ENCODE measurements around the gene SLC26A3. TPM values are rescaled to one million over a fixed set of nuclear protein-coding genes. Genes with fewer than 3 reads are reported as not detected.
A peak's percentile ranks its signal among the peaks of the same experiment; 100 is the strongest.

SLC26A3 gene
- total and polyA plus RNA-seq, 2 experiments from 2014 or later, result not detected

DNA sequence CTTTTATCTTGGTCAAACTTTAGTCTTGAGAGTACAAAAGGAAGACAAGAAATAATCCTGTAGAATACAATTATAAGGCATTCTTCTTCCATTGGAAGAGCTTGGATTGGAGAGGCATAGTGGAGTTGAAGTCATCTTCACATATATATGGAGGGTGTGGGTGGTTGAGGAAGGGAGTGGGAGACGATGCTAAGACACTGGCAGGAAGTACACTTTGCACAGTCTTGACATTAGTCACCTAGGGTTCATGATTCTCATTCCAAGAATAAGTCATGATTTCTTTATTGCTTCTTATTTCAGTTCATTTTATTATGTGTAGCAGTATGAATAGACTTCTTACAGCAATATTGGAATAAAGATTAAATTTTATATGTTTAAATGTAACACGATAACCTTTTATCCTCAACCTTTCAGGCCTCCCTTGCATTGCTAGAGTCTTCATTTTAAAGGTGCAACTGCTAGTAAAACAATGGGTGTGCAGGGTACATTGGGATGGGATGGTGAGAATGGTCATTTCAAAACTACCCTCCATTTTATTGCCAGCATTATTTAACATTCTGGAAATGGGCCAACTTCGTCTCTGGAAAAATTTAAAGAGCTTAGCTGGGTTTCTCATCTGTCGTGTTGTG is 12.3 kb upstream of the SLC26A3 start:
- H3K9me3 ChIP-seq (ENCODE audit: low read depth), result no peaks in the 10 kb centered on the region
- peaks cover 12% of the 10 kb centered on the region; the same call in 1 of the 2 replicates for H3K4me1 ChIP-seq (ENCODE audit: insufficient read depth)
- peak overlapping the region; percentile 38 for H2AFZ ChIP-seq
- no peak overlapping the region for H3K4me3 ChIP-seq
- 23 to 26% methylated on average over 4 of the region's 4 CpGs for WGBS, 2 experiments (ENCODE audit: low coverage in 1 of 2, low lambda C conversion rate in 2 of 2, missing lambda C conversion rate in 2 of 2)
- H3K27ac ChIP-seq, result no peak overlapping the region
- H4K20me1 ChIP-seq (ENCODE audit: insufficient read depth), result no peaks in the 10 kb centered on the region
- no peaks in the 10 kb centered on the region for H3K36me3 ChIP-seq (ENCODE audit: low read depth)
- peak; percentile 1 for DNase-seq
- H3K4me2 ChIP-seq (ENCODE audit: unreplicated experiment), result no peak overlapping the region
- TF ChIP-seq EZH2phosphoT487 (IDR thresholded peaks at IDR 0.05; ENCODE audit: insufficient read depth, low read depth) (no peak), EZH2 (IDR thresholded peaks at IDR 0.05; ENCODE audit: insufficient read depth, poor library complexity, severe bottlenecking) (no peak)
- H3K9ac ChIP-seq, result no peak overlapping the region
- 0 out of 2 replicates have a peak, but pooled peaks cover 5% of the 10 kb centered on the region for H3K27me3 ChIP-seq (replicated peaks; ENCODE audit: insufficient read depth)
- in situ Hi-C loops (cut with MboI), result no loop called here
- 0 out of 2 replicates have a peak, but pooled peaks cover 4% of the 10 kb centered on the region for H3F3A ChIP-seq (ENCODE audit: insufficient read depth)
- no peaks in the 10 kb centered on the region for H3K9me2 ChIP-seq (ENCODE audit: insufficient read depth)
- no peaks in the 10 kb centered on the region for H3K79me2 ChIP-seq (ENCODE audit: insufficient read depth)

DNA sequence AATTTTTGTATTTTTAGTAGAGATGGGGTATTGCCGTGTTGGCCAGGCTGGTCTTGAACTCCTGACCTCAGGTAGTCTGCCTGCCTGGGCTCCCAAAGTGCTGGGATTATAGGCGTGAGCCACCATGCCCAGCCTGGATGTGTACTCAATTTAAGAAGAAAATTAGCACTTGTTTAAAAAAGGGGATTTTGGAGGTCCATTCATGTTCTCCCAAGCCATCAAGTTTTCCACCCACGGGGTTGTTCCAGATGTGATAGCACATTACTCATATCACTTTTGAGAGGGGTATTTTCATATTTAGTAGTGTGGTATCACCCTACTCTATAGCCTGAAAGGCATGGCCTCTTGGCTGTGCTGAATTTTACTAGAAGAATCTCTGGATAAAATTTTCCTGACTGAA is 10.5 kb upstream of the SLC26A3 start:
- TF ChIP-seq EZH2phosphoT487 (IDR thresholded peaks at IDR 0.05; ENCODE audit: insufficient read depth, low read depth) (no peak), EZH2 (IDR thresholded peaks at IDR 0.05; ENCODE audit: insufficient read depth, poor library complexity, severe bottlenecking) (no peak)
- Histone ChIP-seq H3K4me2 (ENCODE audit: unreplicated experiment) (no peak overlapping the region), H3K4me3 (no peak overlapping the region), H3K9ac (no peak overlapping the region), H3K27ac (no peak overlapping the region), H3K9me3 (ENCODE audit: low read depth) (no peaks in the 10 kb centered on the region), H3K9me2 (ENCODE audit: insufficient read depth) (no peaks in the 10 kb centered on the region), H3K79me2 (ENCODE audit: insufficient read depth) (no peaks in the 10 kb centered on the region), H4K20me1 (ENCODE audit: insufficient read depth) (no peaks in the 10 kb centered on the region), H3K27me3 (replicated peaks; ENCODE audit: insufficient read depth) (no peaks in the 10 kb centered on the region), H3K36me3 (ENCODE audit: low read depth) (no peaks in the 10 kb centered on the region), H3K4me1 (ENCODE audit: insufficient read depth) (peaks cover 12% of the 10 kb centered on the region; the same call in 1 of the 2 replicates), H2AFZ (no peak overlapping the region), H3F3A (ENCODE audit: insufficient read depth) (0 out of 2 replicates have a peak, but pooled peaks cover 4% of the 10 kb centered on the region)
- no peak for DNase-seq
- in situ Hi-C loops (cut with MboI), result no loop called here
- WGBS, 2 experiments (ENCODE audit: low coverage in 1 of 2, low lambda C conversion rate in 2 of 2, missing lambda C conversion rate in 2 of 2), result 22 to 27% methylated on average over 3 of the region's 3 CpGs

DNA sequence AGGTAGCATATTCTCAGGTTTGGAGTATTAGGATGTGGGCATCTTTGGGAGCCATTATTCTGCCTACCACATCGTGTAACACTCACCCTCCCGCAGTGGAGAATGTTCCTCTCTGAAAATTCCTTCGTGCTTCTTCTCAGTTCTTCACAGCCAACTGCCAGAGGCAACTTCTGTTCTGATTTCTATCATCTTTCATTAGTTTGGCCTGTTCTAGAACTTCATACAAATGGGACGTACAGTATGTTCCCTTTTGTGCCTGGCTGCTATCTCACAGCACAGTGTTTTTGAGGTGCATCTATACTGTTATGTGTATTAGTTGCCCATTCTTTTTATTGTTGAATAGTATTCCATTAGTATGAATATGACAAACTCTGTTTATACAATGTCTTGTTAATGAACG is 8.9 kb upstream of the SLC26A3 start:
- Histone ChIP-seq H3K27ac (no peak overlapping the region), H3K36me3 (ENCODE audit: low read depth) (no peaks in the 10 kb centered on the region), H2AFZ (no peak overlapping the region), H4K20me1 (ENCODE audit: insufficient read depth) (no peaks in the 10 kb centered on the region), H3K4me2 (ENCODE audit: unreplicated experiment) (no peak overlapping the region), H3K4me1 (ENCODE audit: insufficient read depth) (peaks cover 12% of the 10 kb centered on the region; the same call in 1 of the 2 replicates), H3K9ac (no peak overlapping the region), H3F3A (ENCODE audit: insufficient read depth) (0 out of 2 replicates have a peak, but pooled peaks cover 4% of the 10 kb centered on the region), H3K9me3 (ENCODE audit: low read depth) (no peaks in the 10 kb centered on the region), H3K79me2 (ENCODE audit: insufficient read depth) (no peaks in the 10 kb centered on the region), H3K4me3 (no peak overlapping the region), H3K9me2 (ENCODE audit: insufficient read depth) (no peaks in the 10 kb centered on the region), H3K27me3 (replicated peaks; ENCODE audit: insufficient read depth) (no peaks in the 10 kb centered on the region)
- TF ChIP-seq EZH2 (IDR thresholded peaks at IDR 0.05; ENCODE audit: insufficient read depth, poor library complexity, severe bottlenecking), result no peak
- TF ChIP-seq EZH2phosphoT487 (IDR thresholded peaks at IDR 0.05; ENCODE audit: insufficient read depth, low read depth), result no peak
- no peak for DNase-seq
- 71 to 72% methylated on average over 5 of the region's 5 CpGs for WGBS, 2 experiments (ENCODE audit: low coverage in 1 of 2, low lambda C conversion rate in 2 of 2, missing lambda C conversion rate in 2 of 2)
- in situ Hi-C loops (cut with MboI), result no loop called here

DNA sequence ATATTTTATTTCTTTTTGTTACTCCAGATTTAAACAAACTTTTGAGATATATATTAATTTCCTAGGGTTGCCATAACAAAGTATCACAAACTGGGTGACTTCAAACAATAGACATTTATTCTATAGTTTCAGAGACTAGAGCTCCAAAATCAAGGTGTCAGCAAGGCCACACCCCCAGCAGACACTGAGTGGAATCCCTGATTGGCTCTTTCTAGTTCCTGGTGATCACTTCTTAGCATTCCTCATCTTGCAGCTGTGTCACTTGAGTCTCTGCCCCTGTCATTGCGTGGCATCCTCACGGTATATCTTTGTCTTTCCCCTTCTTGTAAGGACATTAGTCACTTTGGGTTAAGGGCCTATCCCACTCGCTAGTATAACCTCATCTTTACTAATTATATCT is 7.6 kb upstream of the SLC26A3 start:
- H3K27me3 ChIP-seq (replicated peaks; ENCODE audit: insufficient read depth), result no peaks in the 10 kb centered on the region
- H3K4me2 ChIP-seq (ENCODE audit: unreplicated experiment), result no peak overlapping the region
- no peak overlapping the region for H3K4me3 ChIP-seq
- H4K20me1 ChIP-seq (ENCODE audit: insufficient read depth), result no peaks in the 10 kb centered on the region
- H3K36me3 ChIP-seq (ENCODE audit: low read depth), result no peaks in the 10 kb centered on the region
- H3F3A ChIP-seq (ENCODE audit: insufficient read depth), result no peaks in the 10 kb centered on the region
- in situ Hi-C loops (cut with MboI), result no loop called here
- peaks cover 5% of the 10 kb centered on the region; the same call in 1 of the 2 replicates for H3K4me1 ChIP-seq (ENCODE audit: insufficient read depth)
- no peak overlapping the region for H3K27ac ChIP-seq
- no peaks in the 10 kb centered on the region for H3K9me2 ChIP-seq (ENCODE audit: insufficient read depth)
- H2AFZ ChIP-seq, result no peak overlapping the region
- WGBS, 2 experiments (ENCODE audit: low coverage in 1 of 2, low lambda C conversion rate in 2 of 2, missing lambda C conversion rate in 2 of 2), result 62 to 77% methylated on average over 3 of the region's 3 CpGs
- DNase-seq, result no peak
- no peaks in the 10 kb centered on the region for H3K9me3 ChIP-seq (ENCODE audit: low read depth)
- no peaks in the 10 kb centered on the region for H3K79me2 ChIP-seq (ENCODE audit: insufficient read depth)
- no peak overlapping the region for H3K9ac ChIP-seq
- no peak for TF ChIP-seq EZH2phosphoT487 (IDR thresholded peaks at IDR 0.05; ENCODE audit: insufficient read depth, low read depth)
- no peak for TF ChIP-seq EZH2 (IDR thresholded peaks at IDR 0.05; ENCODE audit: insufficient read depth, poor library complexity, severe bottlenecking)

Data from GM23248 (cell line).